HFF-Myc (cell line): Measurements from ENCODE around the gene MAP2K3.
"Not testable (repeated sequence)": the region's sequence is repeated elsewhere in the genome, so short reads cannot be mapped to it uniquely, and the experiment has no call there.

ENCODE experiments used
- DNase-seq: peaks from one replicate; pipeline ENCODE4 v3.0.0-alpha.2; 2011; ENCODE audit warnings: low read depth; ENCODE audit errors: extremely low read depth
- H3K4me3 ChIP-seq: replicated peaks from 2 replicates; pipeline ENCODE4 v1.5.1; 2011; ENCODE audit warnings: low read depth, mild to moderate bottlenecking, control low read depth, low read length
- TF ChIP-seq, protein P1 (sequence below): IDR thresholded peaks from 2 replicates; pipeline ENCODE4 v1.5.1; 2012; ENCODE audit warnings: mild to moderate bottlenecking, low read depth, low read length, control low read depth; ENCODE audit errors: missing control alignments

The MAP2K3 gene

GRCh38 chr17:21313320-21313719 lies 28.8 kb downstream of the MAP2K3 start:
- no peak for DNase-seq
- TF ChIP-seq, protein P1, sequence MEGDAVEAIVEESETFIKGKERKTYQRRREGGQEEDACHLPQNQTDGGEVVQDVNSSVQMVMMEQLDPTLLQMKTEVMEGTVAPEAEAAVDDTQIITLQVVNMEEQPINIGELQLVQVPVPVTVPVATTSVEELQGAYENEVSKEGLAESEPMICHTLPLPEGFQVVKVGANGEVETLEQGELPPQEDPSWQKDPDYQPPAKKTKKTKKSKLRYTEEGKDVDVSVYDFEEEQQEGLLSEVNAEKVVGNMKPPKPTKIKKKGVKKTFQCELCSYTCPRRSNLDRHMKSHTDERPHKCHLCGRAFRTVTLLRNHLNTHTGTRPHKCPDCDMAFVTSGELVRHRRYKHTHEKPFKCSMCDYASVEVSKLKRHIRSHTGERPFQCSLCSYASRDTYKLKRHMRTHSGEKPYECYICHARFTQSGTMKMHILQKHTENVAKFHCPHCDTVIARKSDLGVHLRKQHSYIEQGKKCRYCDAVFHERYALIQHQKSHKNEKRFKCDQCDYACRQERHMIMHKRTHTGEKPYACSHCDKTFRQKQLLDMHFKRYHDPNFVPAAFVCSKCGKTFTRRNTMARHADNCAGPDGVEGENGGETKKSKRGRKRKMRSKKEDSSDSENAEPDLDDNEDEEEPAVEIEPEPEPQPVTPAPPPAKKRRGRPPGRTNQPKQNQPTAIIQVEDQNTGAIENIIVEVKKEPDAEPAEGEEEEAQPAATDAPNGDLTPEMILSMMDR = no peak
- H3K4me3 ChIP-seq = no peak overlapping the region

DNA sequence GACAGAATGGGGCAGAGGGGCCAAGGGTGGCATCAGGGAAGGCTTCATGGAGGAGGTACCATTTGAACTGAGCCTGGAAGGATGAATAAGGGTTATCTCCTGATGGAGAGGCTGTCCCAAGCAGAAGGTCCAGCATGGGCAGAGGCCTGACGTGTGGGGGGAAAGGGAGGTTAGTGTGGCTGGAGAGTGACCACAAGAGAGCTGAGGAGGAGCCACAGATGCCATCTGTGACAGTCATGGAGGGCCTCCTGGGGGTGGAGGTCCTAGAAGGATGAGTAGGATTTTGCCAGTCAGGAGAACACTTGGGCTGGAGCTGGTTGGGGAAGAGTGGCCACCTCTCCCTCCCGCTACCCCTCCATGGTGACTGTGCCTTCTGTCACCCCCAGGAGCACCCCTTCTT lies 29.2 kb downstream of the MAP2K3 start:
- DNase-seq, H3K4me3 ChIP-seq: not testable (repeated sequence)

DNA sequence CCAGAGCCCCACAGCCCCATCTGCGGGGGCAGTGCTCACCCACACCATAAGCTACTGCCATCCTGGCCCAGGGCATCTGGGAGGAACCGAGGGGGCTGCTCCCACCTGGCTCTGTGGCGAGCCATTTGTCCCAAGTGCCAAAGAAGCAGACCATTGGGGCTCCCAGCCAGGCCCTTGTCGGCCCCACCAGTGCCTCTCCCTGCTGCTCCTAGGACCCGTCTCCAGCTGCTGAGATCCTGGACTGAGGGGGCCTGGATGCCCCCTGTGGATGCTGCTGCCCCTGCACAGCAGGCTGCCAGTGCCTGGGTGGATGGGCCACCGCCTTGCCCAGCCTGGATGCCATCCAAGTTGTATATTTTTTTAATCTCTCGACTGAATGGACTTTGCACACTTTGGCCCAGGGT lies 29.8 kb downstream of the MAP2K3 start:
- not testable (repeated sequence) for H3K4me3 ChIP-seq, DNase-seq

GRCh38 chr17:21314701-21315111 lies 30.2 kb downstream of the MAP2K3 start:
- DNase-seq, H3K4me3 ChIP-seq: not testable (repeated sequence)

DNA sequence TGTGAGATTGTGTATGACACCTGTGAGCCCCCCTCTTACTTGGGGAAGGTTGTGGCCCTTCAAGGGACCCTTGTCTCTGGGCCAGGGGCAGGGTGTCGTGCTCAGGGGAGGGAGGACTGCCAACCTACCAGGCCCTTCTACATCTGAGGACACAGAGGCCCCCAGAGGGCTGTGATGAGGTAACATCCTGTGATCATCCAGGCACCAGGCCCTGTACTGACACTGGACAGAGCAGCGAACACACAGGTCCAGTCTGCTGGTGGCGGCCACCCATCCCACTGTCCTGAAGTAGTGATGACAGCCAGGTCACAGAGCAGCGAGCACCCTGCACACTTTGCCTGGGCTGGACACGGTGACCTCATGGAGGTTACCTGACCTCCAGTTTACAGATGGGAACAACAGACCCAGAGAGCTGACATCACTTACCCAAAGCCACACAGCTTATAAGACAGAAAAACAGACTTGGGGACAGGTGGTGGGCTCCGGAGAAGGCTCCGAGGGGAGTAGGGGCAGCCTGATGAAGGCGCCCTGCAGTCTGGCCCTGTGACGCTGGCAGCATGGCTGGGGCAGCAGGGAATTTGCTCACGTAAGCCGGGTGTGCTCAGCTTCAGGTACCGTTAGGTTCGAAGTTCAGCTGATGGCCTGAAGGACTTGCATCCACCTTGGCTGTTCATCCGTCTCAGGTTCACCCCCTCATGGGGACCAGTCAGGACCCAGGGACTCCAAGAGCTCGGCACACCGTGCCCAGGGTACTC lies 30.9 kb downstream of the MAP2K3 start:
- not testable (repeated sequence) for DNase-seq

GRCh38 chr17:21316212-21316886 lies 31.8 kb downstream of the MAP2K3 start:
- H3K4me3 ChIP-seq = not testable (repeated sequence)

More for the DNA sequence above, 30.9 kb downstream of the MAP2K3 start:
- H3K4me3 ChIP-seq = not testable (repeated sequence)

DNA sequence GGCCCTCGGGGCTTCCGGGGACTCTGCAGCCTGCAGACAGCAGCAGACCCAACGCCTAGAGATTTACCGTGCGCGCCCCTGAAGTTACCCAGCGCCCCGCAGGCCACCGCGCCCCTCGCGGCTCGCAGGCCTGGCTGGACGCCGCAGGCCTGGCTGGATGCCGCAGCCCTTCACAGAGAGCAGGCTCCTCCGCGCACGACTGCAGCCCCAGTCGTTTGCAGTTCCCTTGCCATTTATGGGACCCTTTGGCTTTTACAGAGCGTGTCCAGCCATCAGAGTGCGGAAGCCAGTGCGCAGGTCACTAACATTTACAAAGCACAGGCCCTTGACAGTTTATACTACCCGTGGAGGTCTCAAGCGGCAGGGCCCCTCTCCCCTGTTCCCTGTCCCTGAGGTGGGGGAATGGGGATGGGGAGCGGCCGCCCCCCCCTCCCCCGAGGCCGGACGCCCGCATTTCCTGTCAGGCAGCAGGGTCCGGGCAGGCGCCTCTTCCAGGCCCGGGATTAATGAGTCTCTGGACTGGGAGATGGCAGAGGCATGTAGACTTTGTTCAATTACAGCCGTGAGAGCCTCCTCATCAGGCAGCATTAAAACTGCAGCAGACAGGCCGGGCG lies 32.5 kb downstream of the MAP2K3 start:
- DNase-seq, H3K4me3 ChIP-seq: not testable (repeated sequence)

More at GRCh38 chr17:21316212-21316886, 31.8 kb downstream of the MAP2K3 start:
- DNase-seq = not testable (repeated sequence)

GRCh38 chr17:21317821-21318220 lies 33.3 kb downstream of the MAP2K3 start:
- H3K4me3 ChIP-seq, DNase-seq: not testable (repeated sequence)

GRCh38 chr17:21318439-21318838 lies 33.9 kb downstream of the MAP2K3 start:
- H3K4me3 ChIP-seq = no peak overlapping the region
- TF ChIP-seq, protein P1 = no peak
- no peak for DNase-seq

DNA sequence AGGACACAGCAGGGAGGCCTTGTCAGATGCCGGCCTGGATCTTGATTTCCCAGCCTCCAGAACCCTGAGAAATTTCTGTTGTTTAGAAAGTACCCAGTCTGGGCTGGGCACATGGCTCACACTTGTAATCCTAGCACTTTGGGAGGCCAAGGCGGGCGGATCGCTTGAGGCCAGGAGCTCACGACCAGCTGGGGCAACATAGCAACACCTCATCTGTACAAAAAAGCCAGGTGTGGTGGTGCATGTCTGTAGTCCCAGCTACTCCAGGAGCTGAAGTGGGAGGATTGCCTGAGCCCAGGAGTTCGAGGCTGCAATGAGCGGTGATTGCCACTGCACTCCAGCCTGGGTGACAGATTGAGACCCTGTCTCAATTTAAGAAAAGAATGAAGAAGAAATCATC lies 34.3 kb downstream of the MAP2K3 start:
- not testable (repeated sequence) for H3K4me3 ChIP-seq, DNase-seq

- not testable (repeated sequence) for DNase-seq, H3K4me3 ChIP-seq
Measured at GRCh38 chr17:21319256-21319655, 34.7 kb downstream of the MAP2K3 start.

DNA sequence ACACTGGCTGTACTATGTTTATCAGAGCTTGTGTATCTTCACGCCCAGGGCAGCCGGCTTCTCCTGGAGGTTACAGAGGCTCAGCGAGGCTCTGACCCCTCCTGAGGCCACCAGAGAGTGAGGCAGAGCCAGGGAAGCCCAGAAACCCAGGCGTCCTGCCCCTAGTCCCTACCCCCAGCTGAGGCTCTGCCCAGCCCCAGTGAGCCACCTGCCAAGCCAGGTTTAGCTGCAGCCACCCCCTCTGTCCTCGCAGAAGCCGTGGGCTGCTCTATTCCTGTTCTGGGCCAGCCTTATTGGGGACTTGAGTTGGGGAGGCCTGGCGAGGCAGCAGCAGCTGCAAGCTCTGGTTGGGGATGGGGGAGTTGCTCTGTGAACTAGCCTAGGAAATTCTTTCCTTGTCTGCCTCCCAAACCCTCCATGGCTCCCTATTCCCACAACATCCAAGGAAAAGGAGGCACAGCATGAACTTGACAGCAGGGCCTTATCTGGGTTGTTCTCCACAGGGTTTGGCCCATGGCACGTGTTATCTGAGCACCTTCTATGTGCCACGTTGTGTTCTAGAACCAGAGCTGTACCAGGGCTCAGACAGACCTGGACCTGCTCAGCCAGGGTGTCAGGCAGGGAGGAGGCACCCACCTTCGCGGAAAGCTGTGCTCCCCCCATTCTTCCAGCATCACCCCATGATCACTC lies 35.3 kb downstream of the MAP2K3 start:
- H3K4me3 ChIP-seq, DNase-seq: not testable (repeated sequence)

GRCh38 chr17:21320430-21320829 lies 35.9 kb downstream of the MAP2K3 start:
- DNase-seq, H3K4me3 ChIP-seq: not testable (repeated sequence)

GRCh38 chr17:21321061-21321460 lies 36.5 kb downstream of the MAP2K3 start:
- not testable (repeated sequence) for H3K4me3 ChIP-seq, DNase-seq

GRCh38 chr17:21321744-21322191 lies 37.3 kb downstream of the MAP2K3 start:
- not testable (repeated sequence) for DNase-seq, H3K4me3 ChIP-seq
